H1 (cell line): ENCODE results near the gene RNASE4. TPM values are rescaled to one million over a fixed set of nuclear protein-coding genes. Genes with fewer than 3 reads are reported as not detected.

Experiments used
- ASH2L ChIP-seq: fragments of 200-600, 300-600 bp; sonication (generic); IDR thresholded peaks from one replicate; pipeline ENCODE4 v1.7.1; 2017; ENCODE audit warnings: low read length
- BRCA1 ChIP-seq: IDR thresholded peaks from 2 replicates; pipeline ENCODE4 v1.6.1; 2012; ENCODE audit warnings: low read depth, low read length, improper control_type of control experiment
- CBX8 ChIP-seq: fragments of 300-800, 300-1000 bp; sonication (generic); IDR thresholded peaks from 2 replicates; pipeline ENCODE4 v1.7.1; 2016; ENCODE audit warnings: low read depth, low read length, borderline replicate concordance
- CHD7 ChIP-seq: fragments of 300-600 bp; sonication (generic); IDR thresholded peaks from 2 replicates; pipeline ENCODE4 v1.7.1; 2012; ENCODE audit warnings: low read length, moderate library complexity, mild to moderate bottlenecking, inconsistent platforms; ENCODE audit not compliant: insufficient replicate concordance
- CREB1 ChIP-seq: IDR thresholded peaks from 2 replicates; pipeline ENCODE4 v1.6.1; 2012; ENCODE audit warnings: inconsistent platforms
- HDAC2 ChIP-seq, 2 experiments: fragments of 300-600 bp in 1 of 2; sonication (generic) in 1 of 2; IDR thresholded peaks; 2 replicates each; pipeline ENCODE4 v1.6.1; 2011 to 2012; ENCODE audit warnings: low read depth in 2 of 2, low read length in 2 of 2, mild to moderate bottlenecking in 2 of 2, moderate library complexity in 2 of 2, borderline replicate concordance in 1 of 2, inconsistent platforms in 1 of 2
- MAFK ChIP-seq: IDR thresholded peaks from 2 replicates; pipeline ENCODE4 v1.6.1; 2012; ENCODE audit warnings: low read depth, mild to moderate bottlenecking, improper control_type of control experiment, low read length
- POLR2A ChIP-seq, 2 experiments: IDR thresholded peaks; 1 replicate in 1 of 2; 2 replicates in 1 of 2; pipeline ENCODE4 v1.6.1; 2011; ENCODE audit warnings: low read depth in 2 of 2, low read length in 2 of 2, mild to moderate bottlenecking in 2 of 2; ENCODE audit errors: control extremely low read depth in 1 of 2
- POU5F1 ChIP-seq: IDR thresholded peaks from 2 replicates; pipeline ENCODE4 v1.6.1; 2011; ENCODE audit warnings: low read depth, mild to moderate bottlenecking, low read length, moderate library complexity
- RBBP5 ChIP-seq: IDR thresholded peaks from 2 replicates; pipeline ENCODE4 v1.7.1; 2012; ENCODE audit warnings: low read depth, mild to moderate bottlenecking, inconsistent platforms, low read length, moderate library complexity, borderline replicate concordance
- TEAD4 ChIP-seq: IDR thresholded peaks from 2 replicates; pipeline ENCODE4 v1.6.1; 2012; ENCODE audit warnings: low read depth, low read length, inconsistent platforms, mixed read lengths
- USF2 ChIP-seq: IDR thresholded peaks from 2 replicates; pipeline ENCODE4 v1.6.1; 2011; ENCODE audit warnings: low read length, improper control_type of control experiment
- polyA plus RNA-seq, 7 experiments: library from polyadenylated mRNA; depleted of rRNA in 3 of 7; stranded (reverse) in 5 of 7; unstranded in 2 of 7; fragments of >200 nt in 5 of 7; fragments of 200-250 nt in 2 of 7; gene quantifications; 1 replicate in 5 of 7; 2 replicates in 1 of 7; 4 replicates in 1 of 7; pipeline versions ENCODE4 v1.2.1 to v1.2.3, GENCODE V29; 2011 to 2013; ENCODE audit warnings: missing spikeins in 2 of 7, mixed read lengths in 2 of 7
- total RNA-seq: library from RNA; stranded (reverse); fragmentation: NEBNext Ultra II Directional; extraction: Animal tissue kit (Norgen Biotek cat#: 25700); gene quantifications from 2 replicates; pipeline ENCODE4 v1.2.1, GENCODE V29; 2021

Gene RNASE4
- total and polyA plus RNA-seq, 2 of the 8 experiments (the other 6 are each of a cell fraction or from before 2014, with no cell fraction given): 0.61 to 3.5 TPM

GRCh38 chr14:20750194-20750593, 65.8 kb downstream of the RNASE4 start (continued):
- TF ChIP-seq CHD7 (no peak), POLR2A (IDR thresholded peaks at IDR 0.05; ENCODE audit: control extremely low read depth in 1 of 2, low read depth in 2 of 2, low read length in 2 of 2) (no peak), ASH2L (no peak), BRCA1 (no peak), CREB1 (no peak), TEAD4 (no peak), MAFK (no peak), CBX8 (no peak), USF2 (no peak), RBBP5 (no peak), HDAC2 (IDR thresholded peaks at IDR 0.05; ENCODE audit: borderline replicate concordance in 1 of 2, low read depth in 2 of 2, low read length in 2 of 2) (no peak), POU5F1 (no peak)
